ENCODE results near the gene PTPRM. TPM values are rescaled to one million over a fixed set of nuclear protein-coding genes. Genes with fewer than 3 reads are reported as not detected.

The PTPRM gene
- total and polyA plus RNA-seq, 2 of the 8 experiments (the other 6 are each of a cell fraction or from before 2014, with no cell fraction given), result 4.1 to 7.0 TPM

GRCh38 chr18:7537145-7537544 is 30.0 kb upstream of the PTPRM start (continued):
- TF ChIP-seq, protein P1, sequence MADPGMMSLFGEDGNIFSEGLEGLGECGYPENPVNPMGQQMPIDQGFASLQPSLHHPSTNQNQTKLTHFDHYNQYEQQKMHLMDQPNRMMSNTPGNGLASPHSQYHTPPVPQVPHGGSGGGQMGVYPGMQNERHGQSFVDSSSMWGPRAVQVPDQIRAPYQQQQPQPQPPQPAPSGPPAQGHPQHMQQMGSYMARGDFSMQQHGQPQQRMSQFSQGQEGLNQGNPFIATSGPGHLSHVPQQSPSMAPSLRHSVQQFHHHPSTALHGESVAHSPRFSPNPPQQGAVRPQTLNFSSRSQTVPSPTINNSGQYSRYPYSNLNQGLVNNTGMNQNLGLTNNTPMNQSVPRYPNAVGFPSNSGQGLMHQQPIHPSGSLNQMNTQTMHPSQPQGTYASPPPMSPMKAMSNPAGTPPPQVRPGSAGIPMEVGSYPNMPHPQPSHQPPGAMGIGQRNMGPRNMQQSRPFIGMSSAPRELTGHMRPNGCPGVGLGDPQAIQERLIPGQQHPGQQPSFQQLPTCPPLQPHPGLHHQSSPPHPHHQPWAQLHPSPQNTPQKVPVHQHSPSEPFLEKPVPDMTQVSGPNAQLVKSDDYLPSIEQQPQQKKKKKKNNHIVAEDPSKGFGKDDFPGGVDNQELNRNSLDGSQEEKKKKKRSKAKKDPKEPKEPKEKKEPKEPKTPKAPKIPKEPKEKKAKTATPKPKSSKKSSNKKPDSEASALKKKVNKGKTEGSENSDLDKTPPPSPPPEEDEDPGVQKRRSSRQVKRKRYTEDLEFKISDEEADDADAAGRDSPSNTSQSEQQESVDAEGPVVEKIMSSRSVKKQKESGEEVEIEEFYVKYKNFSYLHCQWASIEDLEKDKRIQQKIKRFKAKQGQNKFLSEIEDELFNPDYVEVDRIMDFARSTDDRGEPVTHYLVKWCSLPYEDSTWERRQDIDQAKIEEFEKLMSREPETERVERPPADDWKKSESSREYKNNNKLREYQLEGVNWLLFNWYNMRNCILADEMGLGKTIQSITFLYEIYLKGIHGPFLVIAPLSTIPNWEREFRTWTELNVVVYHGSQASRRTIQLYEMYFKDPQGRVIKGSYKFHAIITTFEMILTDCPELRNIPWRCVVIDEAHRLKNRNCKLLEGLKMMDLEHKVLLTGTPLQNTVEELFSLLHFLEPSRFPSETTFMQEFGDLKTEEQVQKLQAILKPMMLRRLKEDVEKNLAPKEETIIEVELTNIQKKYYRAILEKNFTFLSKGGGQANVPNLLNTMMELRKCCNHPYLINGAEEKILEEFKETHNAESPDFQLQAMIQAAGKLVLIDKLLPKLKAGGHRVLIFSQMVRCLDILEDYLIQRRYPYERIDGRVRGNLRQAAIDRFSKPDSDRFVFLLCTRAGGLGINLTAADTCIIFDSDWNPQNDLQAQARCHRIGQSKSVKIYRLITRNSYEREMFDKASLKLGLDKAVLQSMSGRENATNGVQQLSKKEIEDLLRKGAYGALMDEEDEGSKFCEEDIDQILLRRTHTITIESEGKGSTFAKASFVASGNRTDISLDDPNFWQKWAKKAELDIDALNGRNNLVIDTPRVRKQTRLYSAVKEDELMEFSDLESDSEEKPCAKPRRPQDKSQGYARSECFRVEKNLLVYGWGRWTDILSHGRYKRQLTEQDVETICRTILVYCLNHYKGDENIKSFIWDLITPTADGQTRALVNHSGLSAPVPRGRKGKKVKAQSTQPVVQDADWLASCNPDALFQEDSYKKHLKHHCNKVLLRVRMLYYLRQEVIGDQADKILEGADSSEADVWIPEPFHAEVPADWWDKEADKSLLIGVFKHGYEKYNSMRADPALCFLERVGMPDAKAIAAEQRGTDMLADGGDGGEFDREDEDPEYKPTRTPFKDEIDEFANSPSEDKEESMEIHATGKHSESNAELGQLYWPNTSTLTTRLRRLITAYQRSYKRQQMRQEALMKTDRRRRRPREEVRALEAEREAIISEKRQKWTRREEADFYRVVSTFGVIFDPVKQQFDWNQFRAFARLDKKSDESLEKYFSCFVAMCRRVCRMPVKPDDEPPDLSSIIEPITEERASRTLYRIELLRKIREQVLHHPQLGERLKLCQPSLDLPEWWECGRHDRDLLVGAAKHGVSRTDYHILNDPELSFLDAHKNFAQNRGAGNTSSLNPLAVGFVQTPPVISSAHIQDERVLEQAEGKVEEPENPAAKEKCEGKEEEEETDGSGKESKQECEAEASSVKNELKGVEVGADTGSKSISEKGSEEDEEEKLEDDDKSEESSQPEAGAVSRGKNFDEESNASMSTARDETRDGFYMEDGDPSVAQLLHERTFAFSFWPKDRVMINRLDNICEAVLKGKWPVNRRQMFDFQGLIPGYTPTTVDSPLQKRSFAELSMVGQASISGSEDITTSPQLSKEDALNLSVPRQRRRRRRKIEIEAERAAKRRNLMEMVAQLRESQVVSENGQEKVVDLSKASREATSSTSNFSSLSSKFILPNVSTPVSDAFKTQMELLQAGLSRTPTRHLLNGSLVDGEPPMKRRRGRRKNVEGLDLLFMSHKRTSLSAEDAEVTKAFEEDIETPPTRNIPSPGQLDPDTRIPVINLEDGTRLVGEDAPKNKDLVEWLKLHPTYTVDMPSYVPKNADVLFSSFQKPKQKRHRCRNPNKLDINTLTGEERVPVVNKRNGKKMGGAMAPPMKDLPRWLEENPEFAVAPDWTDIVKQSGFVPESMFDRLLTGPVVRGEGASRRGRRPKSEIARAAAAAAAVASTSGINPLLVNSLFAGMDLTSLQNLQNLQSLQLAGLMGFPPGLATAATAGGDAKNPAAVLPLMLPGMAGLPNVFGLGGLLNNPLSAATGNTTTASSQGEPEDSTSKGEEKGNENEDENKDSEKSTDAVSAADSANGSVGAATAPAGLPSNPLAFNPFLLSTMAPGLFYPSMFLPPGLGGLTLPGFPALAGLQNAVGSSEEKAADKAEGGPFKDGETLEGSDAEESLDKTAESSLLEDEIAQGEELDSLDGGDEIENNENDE (IDR thresholded peaks at IDR 0.05; ENCODE audit: insufficient replicate concordance, low read length), result no peak
- no peak for TF ChIP-seq SIX5 (IDR thresholded peaks at IDR 0.05; ENCODE audit: low read depth, low read length)
- no peak for TF ChIP-seq RAD21 (IDR thresholded peaks at IDR 0.05 in 1 of 2, conservative IDR thresholded peaks at IDR 0.05 in 1 of 2; ENCODE audit: low read depth in 2 of 2, low read length in 2 of 2)
- TF ChIP-seq BCL11A (IDR thresholded peaks at IDR 0.05; ENCODE audit: low read depth in 2 of 2, low read length in 2 of 2), result no peak
- no peak for TF ChIP-seq ASH2L (IDR thresholded peaks at IDR 0.05; ENCODE audit: low read length)
- no peak for TF ChIP-seq KDM5A (IDR thresholded peaks at IDR 0.05; ENCODE audit: low read length)
- no peak for TF ChIP-seq HDAC2 (IDR thresholded peaks at IDR 0.05; ENCODE audit: borderline replicate concordance in 1 of 2, low read depth in 2 of 2, low read length in 2 of 2)
- TF ChIP-seq TAF1 (IDR thresholded peaks at IDR 0.05; ENCODE audit: low read depth, low read length), result no peak
- no peak for TF ChIP-seq RXRA (IDR thresholded peaks at IDR 0.05; ENCODE audit: insufficient read depth, low read depth, low read length)
- no peak for TF ChIP-seq EZH2 (IDR thresholded peaks at IDR 0.05; ENCODE audit: low read depth, low read length, severe bottlenecking)
- no peak for TF ChIP-seq SP4 (IDR thresholded peaks at IDR 0.05; ENCODE audit: low read length)
- no peak for TF ChIP-seq TAF7 (optimal IDR thresholded peaks at IDR 0.05; ENCODE audit: borderline replicate concordance, low read depth, low read length)
